Stomach (tissue), 9 donors: ENCODE data around the gene MRPL23. TPM values are rescaled to one million over a fixed set of nuclear protein-coding genes. Genes with fewer than 3 reads are reported as not detected.

Source experiments
- DNase-seq, 2 donors: peaks; one replicate each; pipeline versions ENCODE4 v3.0.0 to v3.0.0-alpha.2; 2013 to 2019
- H3K27ac ChIP-seq, 5 donors: fragments of 200-600 bp in 4 of 5; sonication (generic) in 4 of 5; one replicate each; pipeline ENCODE4 v1.5.1; 2013 to 2019; ENCODE audit warnings: mild to moderate bottlenecking in 1 of 5, moderate library complexity in 1 of 5
- H3K27me3 ChIP-seq, 3 donors: fragments of 200-600 bp; sonication (generic); one replicate each; pipeline ENCODE4 v1.5.1; 2017 to 2019; ENCODE audit warnings: mixed run types in 1 of 3
- H3K36me3 ChIP-seq, 4 donors: fragments of 200-600 bp; sonication (generic); 1 replicate in 3 of 4; 2 replicates in 1 of 4; pipeline ENCODE4 v1.5.1; 2016 to 2019
- H3K4me1 ChIP-seq, 4 donors: fragments of 200-600 bp; sonication (generic); one replicate each; pipeline ENCODE4 v1.5.1; 2016 to 2019
- H3K4me3 ChIP-seq, 4 donors: fragments of 200-600 bp; sonication (generic) in 3 of 4; one replicate each; pipeline ENCODE4 v1.5.1; 2016 to 2019; ENCODE audit warnings: mild to moderate bottlenecking in 1 of 4
- H3K9me3 ChIP-seq, 4 donors: fragments of 200-600 bp; sonication (generic); one replicate each; pipeline ENCODE4 v1.5.1; 2016 to 2019
- EP300 ChIP-seq: sonication (generic); formaldehyde crosslinking; IDR thresholded peaks from one replicate; pipeline ENCODE4 v1.6.1; 2017; ENCODE audit warnings: antibody characterized with exemption
- POLR2A ChIP-seq, 4 donors: fragments of 450-650 bp; IDR thresholded peaks; one replicate each; pipeline ENCODE4 v1.6.1; 2016; ENCODE audit warnings: antibody characterized with exemption in 4 of 4, control low read depth in 2 of 4, mild to moderate bottlenecking in 1 of 4, moderate library complexity in 1 of 4
- POLR2AphosphoS5 ChIP-seq, 3 donors: sonication (generic); formaldehyde crosslinking; IDR thresholded peaks; one replicate each; pipeline ENCODE4 v1.6.1; 2016; ENCODE audit warnings: antibody characterized with exemption in 3 of 3
- WGBS, 5 donors: extraction: QIAGEN DNeasy Blood & Tissue Kit in 3 of 5; methylation state at CpG; one replicate each; pipeline versions ENCODE4 v1.1.5 to v1.1.7; 2013 to 2018; 5-methylcytosine and 5-hydroxymethylcytosine counted together
- intact Hi-C: fragments of 100-400 bp; cut with DNase I; formaldehyde crosslinking; loops from one replicate; pipeline ENCODE4 v1.15.1; 2023; ENCODE audit warnings: low total_unique reads
- polyA plus RNA-seq, 3 donors: library from polyadenylated mRNA; stranded (reverse); fragments of 200-250 nt; gene quantifications; one replicate each; pipeline ENCODE4 v1.2.3, GENCODE V29; 2013
- total RNA-seq, 5 donors: library from RNA; depleted of rRNA; stranded (reverse); fragments of >200 nt; gene quantifications; one replicate each; pipeline versions ENCODE4 v1.1.0 to v1.2.3, GENCODE V29; 2014 to 2016
- TF ChIP-seq, protein P1 (sequence below), 7 experiments: fragments of 450-650 bp in 4 of 7; fragments of 200-600 bp in 3 of 7; sonication (generic) in 3 of 7; IDR thresholded peaks; one replicate each; pipeline ENCODE4 v1.5.1; 2016 to 2019; ENCODE audit warnings: antibody characterized with exemption in 7 of 7, control low read depth in 2 of 7, mild to moderate bottlenecking in 1 of 7
- donor health status: healthy with polysubstance abuse.
- donor health status: Bipolar disorder and iron deficiency.
- donor health status: healthy.

The MRPL23 gene
- total and polyA plus RNA-seq, 8 donors, result 14.0 to 317 (median 113) TPM

DNA sequence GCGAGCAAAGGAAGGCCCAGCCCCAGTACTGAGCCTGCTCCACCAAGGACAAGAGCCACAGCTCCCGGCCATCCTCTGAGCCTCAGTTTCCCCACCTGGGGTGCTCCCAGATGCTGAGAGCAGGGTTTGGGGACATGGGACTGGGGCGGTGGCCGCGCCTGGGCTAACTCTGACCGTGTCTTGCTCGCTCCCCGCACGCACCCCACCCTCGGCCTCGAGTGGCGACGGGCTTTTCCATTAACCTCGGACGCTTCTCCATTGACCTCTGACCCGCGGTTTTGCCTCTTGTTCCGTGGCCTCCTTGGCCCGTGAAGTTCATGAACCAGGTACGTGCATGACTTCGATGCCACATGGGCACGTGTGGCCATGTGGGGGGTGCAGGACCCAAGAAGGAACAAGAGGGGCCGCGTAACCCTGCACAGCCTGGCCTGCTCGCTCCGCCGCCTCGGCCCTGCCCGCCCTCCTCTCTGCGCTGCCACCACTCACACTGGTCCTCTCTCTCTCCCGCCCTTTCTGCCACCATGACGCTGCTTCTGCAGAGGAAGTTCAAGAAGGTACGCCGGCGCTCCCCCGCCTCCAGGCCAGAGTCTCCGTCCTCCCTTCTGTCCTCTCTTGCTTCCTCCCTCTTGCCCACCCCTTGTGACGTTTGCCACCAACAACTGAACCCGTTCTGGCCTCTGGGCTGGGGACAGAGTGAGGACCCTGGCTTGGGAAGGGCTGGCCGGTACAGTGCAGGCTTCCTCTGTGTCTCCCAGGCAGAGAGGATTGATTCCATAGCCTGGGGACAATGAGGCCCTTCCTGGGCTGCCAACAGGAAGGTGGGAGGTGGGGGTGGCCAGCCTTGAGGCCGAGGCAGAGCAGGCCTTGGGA lies 20.7 kb upstream of the MRPL23 start:
- WGBS, 5 donors, result 83 to 88% (median 84%) methylated on average over 38 to 41 of the region's 41 CpGs
- Histone ChIP-seq H3K27me3 (peaks cover 0 to 46% (median 1%) of the 10 kb centered on the region in 3 donors), H3K27ac (peak overlapping the region in 1 of 5 donors; percentile 44), H3K4me1 (peaks cover 0 to 6% (median 0%) of the 10 kb centered on the region in 4 donors), H3K9me3 (no peaks in the 10 kb centered on the region), H3K4me3 (no peak overlapping the region), H3K36me3 (no peaks in the 10 kb centered on the region)
- TF ChIP-seq POLR2AphosphoS5 (IDR thresholded peaks at IDR 0.05) (no peak), EP300 (no peak), POLR2A (IDR thresholded peaks at IDR 0.05) (no peak)
- TF ChIP-seq, protein P1, sequence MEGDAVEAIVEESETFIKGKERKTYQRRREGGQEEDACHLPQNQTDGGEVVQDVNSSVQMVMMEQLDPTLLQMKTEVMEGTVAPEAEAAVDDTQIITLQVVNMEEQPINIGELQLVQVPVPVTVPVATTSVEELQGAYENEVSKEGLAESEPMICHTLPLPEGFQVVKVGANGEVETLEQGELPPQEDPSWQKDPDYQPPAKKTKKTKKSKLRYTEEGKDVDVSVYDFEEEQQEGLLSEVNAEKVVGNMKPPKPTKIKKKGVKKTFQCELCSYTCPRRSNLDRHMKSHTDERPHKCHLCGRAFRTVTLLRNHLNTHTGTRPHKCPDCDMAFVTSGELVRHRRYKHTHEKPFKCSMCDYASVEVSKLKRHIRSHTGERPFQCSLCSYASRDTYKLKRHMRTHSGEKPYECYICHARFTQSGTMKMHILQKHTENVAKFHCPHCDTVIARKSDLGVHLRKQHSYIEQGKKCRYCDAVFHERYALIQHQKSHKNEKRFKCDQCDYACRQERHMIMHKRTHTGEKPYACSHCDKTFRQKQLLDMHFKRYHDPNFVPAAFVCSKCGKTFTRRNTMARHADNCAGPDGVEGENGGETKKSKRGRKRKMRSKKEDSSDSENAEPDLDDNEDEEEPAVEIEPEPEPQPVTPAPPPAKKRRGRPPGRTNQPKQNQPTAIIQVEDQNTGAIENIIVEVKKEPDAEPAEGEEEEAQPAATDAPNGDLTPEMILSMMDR (IDR thresholded peaks at IDR 0.05), result no peak
- DNase-seq, result no peak
- intact Hi-C loops, result no loop called here

DNA sequence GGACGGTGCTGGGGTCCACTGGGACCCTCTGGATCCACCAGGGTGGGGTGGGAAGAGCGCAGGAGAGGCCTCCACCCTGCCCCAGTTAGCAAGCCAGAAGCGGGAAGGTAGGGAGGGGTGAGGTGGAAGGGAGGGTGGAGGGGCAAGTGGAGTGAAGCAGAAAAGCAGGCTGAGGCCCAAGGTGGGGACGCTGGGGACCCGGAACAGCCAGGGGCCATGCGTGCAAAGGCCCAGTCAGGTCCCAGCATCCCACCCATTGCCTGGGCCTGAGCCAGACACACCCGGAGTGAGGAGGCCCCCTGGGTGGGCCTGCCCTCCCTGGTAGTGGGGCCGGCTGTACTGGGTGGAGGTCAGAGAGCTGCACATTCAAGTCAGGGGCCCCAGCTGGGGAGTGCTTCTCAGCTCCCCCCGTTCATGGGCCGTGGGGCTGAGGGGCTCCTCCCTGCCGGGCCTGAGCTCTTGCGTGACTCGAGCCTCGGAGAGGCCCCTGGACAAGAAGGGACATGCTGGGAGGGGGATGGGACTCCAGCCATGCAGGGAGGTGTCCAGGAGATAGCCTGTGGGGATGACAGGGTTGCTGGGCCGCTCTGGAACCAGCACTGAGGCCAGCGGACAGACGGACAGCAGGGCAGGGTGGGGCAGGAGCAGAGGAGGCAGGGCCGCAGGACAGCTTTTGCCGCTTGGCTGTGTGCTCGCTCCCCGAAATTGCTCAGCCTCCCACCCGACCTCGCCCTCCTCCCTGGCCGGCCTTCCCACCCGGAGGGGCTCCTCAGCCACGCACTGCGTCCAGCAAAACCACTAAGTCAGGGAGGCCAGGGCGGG lies 19.9 kb upstream of the MRPL23 start:
- 56 to 64% (median 60%) methylated on average over 20 to 28 of the region's 28 CpGs for WGBS, 5 donors
- DNase-seq, result peak in 1 of 2 donors; percentile 78
- no peaks in the 10 kb centered on the region for H3K36me3 ChIP-seq
- H3K27ac ChIP-seq, result peak overlapping the region in 1 of 5 donors; percentile 44
- H3K4me3 ChIP-seq, result no peak overlapping the region
- H3K4me1 ChIP-seq, result no peaks in the 10 kb centered on the region
- peaks cover 0 to 39% (median 0%) of the 10 kb centered on the region in 3 donors for H3K27me3 ChIP-seq
- intact Hi-C loops, result no loop called here
- no peaks in the 10 kb centered on the region for H3K9me3 ChIP-seq
- TF ChIP-seq, protein P1 (IDR thresholded peaks at IDR 0.05), result no peak
- TF ChIP-seq POLR2AphosphoS5 (IDR thresholded peaks at IDR 0.05) (no peak), EP300 (no peak)

DNA sequence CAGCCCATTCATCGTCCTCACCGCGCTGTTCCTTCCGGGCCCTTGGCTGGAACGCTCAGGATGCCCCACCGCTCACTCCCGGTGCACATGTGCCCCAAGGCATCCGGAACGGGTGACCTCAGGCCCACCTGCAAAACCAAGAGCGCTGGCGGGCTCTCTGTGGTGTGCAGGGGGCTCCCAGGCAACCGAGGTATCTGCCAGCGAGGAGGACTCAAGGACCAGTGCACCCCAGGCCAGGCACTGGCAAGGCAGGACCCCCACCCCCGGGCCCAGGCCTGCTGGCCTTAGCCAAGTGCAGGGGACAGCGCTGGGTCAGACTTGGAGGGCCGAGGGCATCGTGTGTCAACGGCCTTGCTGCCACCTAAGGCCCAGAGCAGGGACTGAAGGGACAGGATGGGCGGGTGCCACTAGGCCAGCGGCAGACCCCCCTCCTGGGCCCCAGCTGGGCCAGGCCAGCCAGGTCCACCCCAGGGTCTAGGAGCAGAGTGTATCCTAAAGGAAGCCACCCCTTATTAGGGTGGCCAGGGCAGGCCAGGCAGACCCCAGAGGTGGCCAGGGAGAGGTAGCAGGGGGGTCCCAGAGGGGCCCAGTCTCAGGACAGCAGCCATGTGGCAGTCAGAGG lies 19.2 kb upstream of the MRPL23 start:
- 77 to 84% (median 82%) methylated on average over 6 to 20 of the region's 20 CpGs for WGBS, 5 donors
- H3K4me1 ChIP-seq, result no peaks in the 10 kb centered on the region
- H3K4me3 ChIP-seq, result no peak overlapping the region
- TF ChIP-seq POLR2AphosphoS5 (IDR thresholded peaks at IDR 0.05), result no peak
- TF ChIP-seq, protein P1 (IDR thresholded peaks at IDR 0.05), result no peak
- no peak for DNase-seq
- peak overlapping the region in 2 of 5 donors; percentile 8 to 56 for H3K27ac ChIP-seq
- peaks cover 0 to 33% (median 0%) of the 10 kb centered on the region in 3 donors for H3K27me3 ChIP-seq
- no peaks in the 10 kb centered on the region for H3K9me3 ChIP-seq
- H3K36me3 ChIP-seq, result no peaks in the 10 kb centered on the region
- intact Hi-C loops, result no loop called here

DNA sequence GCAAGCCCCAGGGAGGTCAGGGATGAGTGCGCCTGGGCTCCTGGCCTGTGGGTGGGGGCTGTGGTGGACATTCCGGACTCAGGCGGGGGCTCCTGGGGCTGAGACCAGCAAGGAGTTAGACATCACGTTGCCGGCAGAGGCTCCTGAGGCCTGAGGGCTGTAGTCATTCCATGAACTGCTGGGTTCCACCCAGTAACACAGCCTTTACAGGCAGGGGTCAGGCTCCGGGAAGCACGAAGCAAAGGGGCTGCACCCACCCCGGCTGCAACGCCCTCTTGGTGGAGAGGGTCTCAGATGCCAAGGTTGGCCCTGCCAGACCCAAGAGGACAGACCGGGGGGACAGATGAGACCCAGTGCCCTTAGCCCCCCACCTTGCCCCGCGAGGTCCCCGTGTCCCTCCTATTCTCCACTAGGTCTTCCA lies 18.7 kb upstream of the MRPL23 start:
- intact Hi-C loops, result no loop called here
- no peak overlapping the region for H3K4me3 ChIP-seq
- DNase-seq, result no peak
- 55 to 86% (median 83%) methylated on average over 5 to 13 of the region's 13 CpGs for WGBS, 5 donors
- TF ChIP-seq, protein P1 (IDR thresholded peaks at IDR 0.05), result no peak
- TF ChIP-seq POLR2A (IDR thresholded peaks at IDR 0.05) (no peak), POLR2AphosphoS5 (IDR thresholded peaks at IDR 0.05) (no peak), EP300 (no peak)
- H3K36me3 ChIP-seq, result no peaks in the 10 kb centered on the region
- H3K9me3 ChIP-seq, result no peaks in the 10 kb centered on the region
- H3K27me3 ChIP-seq, result peaks cover 0 to 29% (median 0%) of the 10 kb centered on the region in 3 donors
- no peaks in the 10 kb centered on the region for H3K4me1 ChIP-seq
- peak overlapping the region in 2 of 5 donors; percentile 8 to 56 for H3K27ac ChIP-seq
